Measurements from ENCODE around the gene CASP7.

CASP7 gene

GRCh38 chr10:113644185-113645120 is 35.3 kb upstream of the CASP7 start:
- no peak for TF ChIP-seq CTCF (IDR thresholded peaks at IDR 0.05; ENCODE audit: low read depth, low read length, missing control alignments)
- DNase-seq (ENCODE audit: extremely low read depth, low read depth), result no peak
- H3K4me3 ChIP-seq (replicated peaks; ENCODE audit: low read depth, low read length), result no peak overlapping the region

GRCh38 chr10:113646336-113647201 is 33.1 kb upstream of the CASP7 start:
- no peak for TF ChIP-seq CTCF (IDR thresholded peaks at IDR 0.05; ENCODE audit: low read depth, low read length, missing control alignments)
- no peak overlapping the region for H3K4me3 ChIP-seq (replicated peaks; ENCODE audit: low read depth, low read length)
- DNase-seq (ENCODE audit: extremely low read depth, low read depth), result no peak

GRCh38 chr10:113647812-113648211 is 31.9 kb upstream of the CASP7 start:
- no peak for TF ChIP-seq CTCF (IDR thresholded peaks at IDR 0.05; ENCODE audit: low read depth, low read length, missing control alignments)
- no peak for DNase-seq (ENCODE audit: extremely low read depth, low read depth)
- no peak overlapping the region for H3K4me3 ChIP-seq (replicated peaks; ENCODE audit: low read depth, low read length)

GRCh38 chr10:113648478-113648877 is 31.2 kb upstream of the CASP7 start:
- TF ChIP-seq CTCF (IDR thresholded peaks at IDR 0.05; ENCODE audit: low read depth, low read length, missing control alignments), result no peak
- H3K4me3 ChIP-seq (replicated peaks; ENCODE audit: low read depth, low read length), result no peak overlapping the region
- no peak for DNase-seq (ENCODE audit: extremely low read depth, low read depth)

- H3K4me3 ChIP-seq (replicated peaks; ENCODE audit: low read depth, low read length), result no peak overlapping the region
- no peak for TF ChIP-seq CTCF (IDR thresholded peaks at IDR 0.05; ENCODE audit: low read depth, low read length, missing control alignments)
- DNase-seq (ENCODE audit: extremely low read depth, low read depth), result no peak
Measured at GRCh38 chr10:113650172-113650571, 29.5 kb upstream of the CASP7 start.

GRCh38 chr10:113651021-113651420 is 28.7 kb upstream of the CASP7 start:
- no peak for TF ChIP-seq CTCF (IDR thresholded peaks at IDR 0.05; ENCODE audit: low read depth, low read length, missing control alignments)
- H3K4me3 ChIP-seq (replicated peaks; ENCODE audit: low read depth, low read length), result no peak overlapping the region
- DNase-seq (ENCODE audit: extremely low read depth, low read depth), result no peak
